Measurements from ENCODE around the gene EEF1G.

GRCh38 chr11:62559204-62559603 lies 14.5 kb downstream of the EEF1G start:
- TF ChIP-seq, protein P1, sequence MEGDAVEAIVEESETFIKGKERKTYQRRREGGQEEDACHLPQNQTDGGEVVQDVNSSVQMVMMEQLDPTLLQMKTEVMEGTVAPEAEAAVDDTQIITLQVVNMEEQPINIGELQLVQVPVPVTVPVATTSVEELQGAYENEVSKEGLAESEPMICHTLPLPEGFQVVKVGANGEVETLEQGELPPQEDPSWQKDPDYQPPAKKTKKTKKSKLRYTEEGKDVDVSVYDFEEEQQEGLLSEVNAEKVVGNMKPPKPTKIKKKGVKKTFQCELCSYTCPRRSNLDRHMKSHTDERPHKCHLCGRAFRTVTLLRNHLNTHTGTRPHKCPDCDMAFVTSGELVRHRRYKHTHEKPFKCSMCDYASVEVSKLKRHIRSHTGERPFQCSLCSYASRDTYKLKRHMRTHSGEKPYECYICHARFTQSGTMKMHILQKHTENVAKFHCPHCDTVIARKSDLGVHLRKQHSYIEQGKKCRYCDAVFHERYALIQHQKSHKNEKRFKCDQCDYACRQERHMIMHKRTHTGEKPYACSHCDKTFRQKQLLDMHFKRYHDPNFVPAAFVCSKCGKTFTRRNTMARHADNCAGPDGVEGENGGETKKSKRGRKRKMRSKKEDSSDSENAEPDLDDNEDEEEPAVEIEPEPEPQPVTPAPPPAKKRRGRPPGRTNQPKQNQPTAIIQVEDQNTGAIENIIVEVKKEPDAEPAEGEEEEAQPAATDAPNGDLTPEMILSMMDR (IDR thresholded peaks at IDR 0.05), result no peak
- TF ChIP-seq EP300 (IDR thresholded peaks at IDR 0.05), result no peak
- no peak for TF ChIP-seq POLR2A (IDR thresholded peaks at IDR 0.05; ENCODE audit: low read depth)
- TF ChIP-seq POLR2AphosphoS5 (IDR thresholded peaks at IDR 0.05), result no peak
